Stimulated activated CD4-positive, alpha-beta T cell treated with anti-CD3 and anti-CD28 coated beads, Interleukin-15, amount 100 ng/mL, for 24 hours (primary cell): Measurements from ENCODE around the gene WASF2.
"Not testable (repeated sequence)": the region's sequence is repeated elsewhere in the genome, so short reads cannot be mapped to it uniquely, and the experiment has no call there.

Source experiments
- DNase-seq: peaks from one replicate; pipeline ENCODE4 v3.0.0-alpha.2; 2020

WASF2 gene

GRCh38 chr1:27489973-27490741, at the start of gene WASF2:
Gene WASF2, minus strand, starts transcription at chr1:27490167. Its CDS starts 61,277 bp downstream, at chr1:27428890.
- peak; percentile 99 for DNase-seq

- no peak for DNase-seq
Measured at GRCh38 chr1:27538793-27539192, 48.8 kb upstream of the WASF2 start.

GRCh38 chr1:27538305-27538676, 48.3 kb upstream of the WASF2 start:
- not testable (repeated sequence) for DNase-seq

GRCh38 chr1:27536767-27537166, 46.8 kb upstream of the WASF2 start:
- no peak for DNase-seq

GRCh38 chr1:27536010-27536757, 46.2 kb upstream of the WASF2 start:
- no peak for DNase-seq

- DNase-seq: no peak
Measured at GRCh38 chr1:27535386-27535785, 45.4 kb upstream of the WASF2 start.

- DNase-seq: no peak
Measured at GRCh38 chr1:27531959-27532685, 42.2 kb upstream of the WASF2 start.

- no peak for DNase-seq
Measured at GRCh38 chr1:27530192-27530591, 40.2 kb upstream of the WASF2 start.

GRCh38 chr1:27529704-27530018, 39.7 kb upstream of the WASF2 start:
- DNase-seq: no peak

GRCh38 chr1:27528818-27529703, 39.1 kb upstream of the WASF2 start:
- DNase-seq: no peak

- peak; percentile 64 for DNase-seq
Measured at GRCh38 chr1:27527890-27528817, 38.2 kb upstream of the WASF2 start.

GRCh38 chr1:27527223-27527889, 37.4 kb upstream of the WASF2 start:
- peak; percentile 49 for DNase-seq

- peak; percentile 45 for DNase-seq
Measured at GRCh38 chr1:27526569-27527222, 36.7 kb upstream of the WASF2 start.

- peak; percentile 84 for DNase-seq
Measured at GRCh38 chr1:27525296-27526272, 35.6 kb upstream of the WASF2 start.

- DNase-seq: no peak
Measured at GRCh38 chr1:27523337-27524020, 33.5 kb upstream of the WASF2 start.

GRCh38 chr1:27522432-27523336, 32.7 kb upstream of the WASF2 start:
- DNase-seq: peak; percentile 80

GRCh38 chr1:27521861-27522431, 32.0 kb upstream of the WASF2 start:
- DNase-seq: peak; percentile 41
